HG03135 (cell line): Measurements from ENCODE around the gene NLRC3.
"Not testable (repeated sequence)": the region's sequence is repeated elsewhere in the genome, so short reads cannot be mapped to it uniquely, and the experiment has no call there.

Experiments
- ATAC-seq: cut with Tn5 transposase; IDR thresholded peaks from one replicate; pipeline ENCODE4 v1.9.1; 2021; ENCODE audit warnings: mild to moderate bottlenecking, moderate library complexity; ENCODE audit not compliant: unreplicated experiment

The NLRC3 gene

DNA sequence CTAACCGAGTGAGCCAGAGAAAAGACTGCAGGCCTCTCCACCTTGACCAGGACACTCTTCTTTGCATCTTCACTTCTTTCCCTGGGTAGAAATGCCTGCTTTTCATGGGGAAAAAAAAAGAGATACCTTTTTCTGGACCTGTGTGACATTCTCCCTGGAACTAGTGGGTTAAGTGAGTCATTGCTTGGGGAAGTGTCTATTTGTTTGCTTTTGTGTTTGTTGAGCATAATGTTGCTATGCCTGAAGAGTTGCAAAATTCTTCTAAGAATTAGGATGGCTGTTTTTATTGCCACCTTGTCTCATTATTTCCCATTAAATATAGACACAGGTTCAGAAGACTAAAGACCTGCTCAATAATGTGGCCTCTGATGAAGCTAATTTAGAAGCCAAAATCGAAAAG is 57.6 kb downstream of the NLRC3 start:
- ATAC-seq = no peak

DNA sequence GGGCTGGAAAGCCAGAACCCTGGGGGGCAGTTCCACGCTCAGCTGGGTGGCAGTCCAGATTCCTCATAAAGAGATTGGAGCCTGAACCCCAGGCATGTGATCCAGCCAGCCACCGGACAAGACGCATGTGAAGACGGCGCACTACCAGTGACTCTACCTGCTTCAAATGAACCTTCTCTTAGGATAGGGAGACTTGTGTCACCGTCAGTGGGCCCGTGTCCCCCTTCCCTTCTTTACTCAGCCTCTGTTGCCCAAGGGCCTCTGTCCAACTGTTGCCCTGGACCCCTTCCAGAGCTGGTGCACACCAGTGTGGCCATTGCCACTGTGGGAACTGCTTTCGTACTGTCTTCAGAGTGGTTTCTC is 58.2 kb downstream of the NLRC3 start:
- ATAC-seq = no peak

DNA sequence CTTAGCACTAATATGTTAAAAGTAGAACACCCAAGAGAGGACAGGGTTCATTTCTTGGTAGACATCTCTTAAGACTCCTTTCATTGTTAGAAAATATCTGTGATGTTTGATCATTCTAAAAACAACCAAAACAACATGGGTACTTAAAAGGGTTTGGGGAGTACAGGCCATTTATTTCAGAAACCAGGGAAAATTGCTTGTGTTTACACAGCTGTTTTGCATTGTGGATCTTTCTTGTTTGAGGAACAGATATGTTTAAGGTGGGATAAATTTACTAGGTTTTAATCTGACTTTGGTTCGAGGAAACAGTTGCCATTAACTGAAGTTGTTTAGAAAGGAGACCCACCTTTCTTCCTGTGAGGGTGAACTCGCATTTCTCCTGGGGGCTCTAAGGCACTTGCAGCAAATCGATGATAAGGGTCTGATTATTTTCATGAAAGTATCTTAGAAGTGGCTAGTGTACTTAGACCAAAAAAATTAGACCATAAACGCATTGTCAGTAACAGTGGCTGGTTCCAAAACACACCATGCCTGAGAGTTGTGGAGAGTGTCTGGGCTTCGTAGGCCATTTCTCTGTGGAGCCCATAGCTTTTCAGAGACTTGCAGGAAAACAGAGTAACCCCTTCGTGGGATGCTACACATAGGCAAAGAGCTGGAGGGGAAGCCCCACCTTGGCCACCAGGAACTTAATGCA is 58.8 kb downstream of the NLRC3 start:
- ATAC-seq = no peak

DNA sequence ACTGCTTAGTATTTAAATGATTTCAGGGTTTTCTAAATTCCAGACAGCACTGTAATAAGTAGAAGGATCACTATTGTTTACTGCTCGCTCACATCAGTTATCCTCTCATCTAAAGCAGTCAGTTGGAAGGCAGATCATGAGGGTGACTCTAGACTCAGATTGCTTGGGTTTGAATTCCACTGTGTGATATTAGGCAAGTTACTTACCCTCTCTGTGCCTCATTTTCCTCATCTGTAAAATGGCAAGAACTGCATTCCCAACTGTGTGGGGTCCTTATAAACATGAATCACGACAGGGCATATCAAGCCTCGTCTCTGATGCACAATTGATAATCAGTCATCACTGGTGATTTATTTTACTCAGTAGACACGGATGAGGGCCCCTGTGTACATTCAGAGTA is 61.3 kb downstream of the NLRC3 start:
- no peak for ATAC-seq

DNA sequence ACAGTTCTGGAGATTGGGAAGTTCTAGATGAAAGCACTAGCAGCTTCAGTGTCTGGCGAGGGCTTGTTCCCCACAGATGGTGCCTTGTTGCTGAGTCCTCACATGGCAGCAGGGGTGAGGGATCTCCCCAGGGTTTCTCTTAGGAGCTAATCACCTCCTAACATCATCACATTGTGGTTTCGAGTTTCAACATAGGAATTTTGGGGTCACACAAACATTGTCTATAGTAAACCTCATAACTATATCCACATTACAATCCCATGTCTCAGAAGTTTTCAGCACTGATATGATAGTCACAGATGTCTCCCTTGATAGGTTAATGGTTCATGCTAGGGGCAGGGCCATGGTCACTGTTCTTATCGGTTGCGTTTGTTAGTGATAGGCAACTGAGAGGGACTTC is 62.6 kb downstream of the NLRC3 start:
- ATAC-seq = no peak

DNA sequence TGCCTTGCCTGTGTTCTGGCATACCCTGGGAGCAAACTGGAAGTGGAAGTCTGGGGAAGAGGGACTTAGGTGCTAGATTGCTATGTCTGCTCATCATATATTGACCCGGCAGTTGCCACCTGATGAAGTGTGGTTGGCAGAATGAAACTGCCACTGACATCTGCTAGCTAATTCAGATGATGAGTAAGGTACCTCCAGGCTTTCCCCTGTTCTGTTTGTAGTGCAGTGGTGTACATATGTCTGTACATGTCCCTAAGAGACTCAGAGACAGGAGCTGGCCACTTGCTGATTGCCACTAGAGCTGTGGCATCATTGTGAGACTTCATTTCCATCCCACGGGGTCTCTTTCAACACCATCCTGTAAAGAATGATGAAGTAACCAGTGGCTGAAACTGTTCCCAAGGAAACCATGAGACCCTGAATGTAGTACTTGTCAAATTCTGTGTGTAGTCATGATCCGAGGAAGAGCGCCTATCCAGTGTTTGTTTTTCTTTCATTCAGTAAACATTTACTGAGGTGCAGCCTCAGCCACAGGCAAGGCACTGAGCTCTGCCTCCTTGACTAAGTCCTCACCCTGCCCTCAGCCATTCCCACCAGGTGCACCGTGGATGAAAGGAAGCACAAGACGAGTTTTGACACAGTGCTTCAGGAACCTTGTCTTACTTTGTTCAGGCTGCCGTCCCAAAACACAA is 63.2 kb downstream of the NLRC3 start:
- no peak for ATAC-seq

DNA sequence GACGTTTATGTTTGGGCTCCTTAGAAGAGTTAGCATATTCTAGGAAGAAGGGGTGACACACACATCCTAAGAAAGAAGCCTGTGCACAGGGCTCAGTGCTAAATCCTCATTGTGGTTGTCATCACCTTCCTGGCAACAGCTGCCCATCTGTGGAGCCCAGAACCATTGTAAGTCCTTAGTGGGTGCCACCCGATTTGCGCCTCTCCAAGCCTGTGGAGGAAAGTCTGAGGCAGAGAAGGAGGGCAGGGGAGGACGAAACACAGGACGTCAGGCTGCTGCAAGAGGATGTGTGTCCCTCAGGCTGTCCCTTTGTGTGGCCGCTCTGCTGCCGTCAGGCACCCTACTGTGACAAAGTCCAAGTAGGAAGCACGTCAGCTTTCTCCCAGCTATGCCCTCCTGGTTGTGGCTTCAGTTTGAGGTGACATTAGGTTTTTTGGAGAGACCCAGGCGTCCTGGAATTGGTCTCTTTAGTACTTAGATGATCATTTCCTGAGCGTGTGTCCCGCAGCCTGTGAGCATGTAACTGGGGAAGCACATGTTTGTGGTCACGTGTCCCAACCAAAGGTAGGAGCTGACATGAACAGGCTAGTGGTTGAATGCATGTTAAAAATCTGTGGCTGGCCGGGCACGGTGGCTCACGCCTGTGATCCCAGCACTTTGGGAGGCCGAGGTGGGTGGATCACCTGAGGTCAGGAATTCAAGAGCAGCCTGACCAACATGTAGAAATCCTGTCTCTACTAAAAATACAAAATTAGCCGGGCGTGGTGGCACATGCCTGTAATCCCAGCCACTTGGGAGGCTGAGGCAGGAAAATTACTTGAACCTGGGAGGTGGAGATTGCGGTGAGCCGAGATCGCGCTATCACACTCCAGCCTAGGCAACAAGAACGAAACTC is 65.7 kb downstream of the NLRC3 start:
- ATAC-seq = no peak

DNA sequence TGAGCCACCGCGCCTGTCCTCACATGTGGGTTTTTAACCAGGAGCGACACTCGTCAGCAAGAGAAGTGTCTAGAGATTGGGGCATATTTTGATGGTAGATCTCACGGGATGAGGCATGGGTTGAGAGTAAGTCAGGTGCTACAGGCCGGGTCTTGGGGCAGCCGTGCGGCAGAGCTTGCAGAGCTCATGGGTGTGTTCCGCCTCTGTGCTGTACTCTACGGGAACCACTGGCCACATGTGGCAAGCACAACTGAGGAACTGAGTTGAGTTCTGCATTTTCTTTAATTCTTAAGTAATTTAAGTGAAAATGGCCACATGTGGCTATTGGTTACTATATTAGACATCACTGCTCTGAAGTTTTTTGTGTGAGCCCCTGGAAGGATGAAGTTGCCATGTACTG is 66.8 kb downstream of the NLRC3 start:
- ATAC-seq = no peak

DNA sequence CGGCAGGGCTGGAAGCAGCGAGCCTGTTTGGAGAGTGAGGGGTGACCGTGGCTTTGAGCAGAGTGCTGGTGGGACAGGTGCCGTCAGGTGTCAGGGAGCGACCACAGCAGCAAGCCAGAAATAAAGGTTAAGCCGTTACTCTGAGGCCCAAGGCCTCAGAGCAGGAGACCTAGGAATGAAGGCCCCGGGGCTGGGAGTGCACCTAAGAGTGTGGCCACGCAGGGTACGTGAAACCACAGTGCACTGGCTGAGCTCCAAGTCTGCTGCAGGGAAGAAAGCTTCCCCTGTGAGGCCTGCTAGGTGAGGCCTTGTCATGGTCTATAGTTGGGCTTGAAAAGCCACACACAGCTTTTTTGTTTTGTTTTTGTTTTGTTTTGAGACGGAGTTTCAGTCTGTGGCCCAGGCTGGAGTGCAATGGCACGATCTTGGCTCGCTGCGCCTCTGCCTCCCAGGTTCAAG is 67.7 kb downstream of the NLRC3 start:
- peak; percentile 56 for ATAC-seq

DNA sequence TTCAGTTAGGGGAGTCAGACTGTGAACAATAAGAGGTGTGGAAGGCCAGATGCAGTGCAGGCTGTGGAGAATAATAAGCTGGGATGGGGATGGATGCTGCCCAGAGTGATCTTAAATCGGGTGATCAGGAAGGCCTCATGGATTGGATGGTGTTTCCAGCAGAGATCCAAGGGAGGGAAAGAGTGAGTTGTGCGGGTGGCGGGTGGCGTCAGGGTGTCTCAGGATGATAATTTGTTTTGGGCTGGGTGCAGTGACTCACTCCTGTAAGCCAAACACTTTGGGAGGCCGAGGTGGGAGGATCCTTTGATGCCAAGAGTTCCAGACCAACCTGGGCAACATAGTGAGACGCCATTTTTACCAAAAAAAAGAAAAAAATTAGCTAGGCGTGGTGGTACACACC is 68.5 kb downstream of the NLRC3 start:
- no peak for ATAC-seq

DNA sequence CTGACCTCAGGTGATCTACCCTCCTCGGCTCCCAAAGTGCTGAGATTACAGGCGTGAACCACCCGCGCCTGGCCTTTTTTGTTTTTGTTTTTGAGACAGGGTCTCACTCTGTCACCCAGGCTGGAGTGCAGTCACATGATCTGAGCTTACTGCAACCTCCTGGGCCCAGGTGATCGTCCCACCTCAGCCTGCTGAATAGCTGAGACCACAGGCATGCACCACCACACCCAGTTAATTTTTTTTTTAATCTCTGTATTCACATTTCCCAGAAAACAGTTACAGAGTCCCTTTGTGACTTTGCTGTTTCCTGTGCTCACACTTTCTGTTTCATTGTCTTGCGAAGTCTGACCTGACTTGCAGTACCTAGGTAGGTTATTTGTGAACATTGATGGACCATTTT is 73.7 kb downstream of the NLRC3 start:
- ATAC-seq = no peak

DNA sequence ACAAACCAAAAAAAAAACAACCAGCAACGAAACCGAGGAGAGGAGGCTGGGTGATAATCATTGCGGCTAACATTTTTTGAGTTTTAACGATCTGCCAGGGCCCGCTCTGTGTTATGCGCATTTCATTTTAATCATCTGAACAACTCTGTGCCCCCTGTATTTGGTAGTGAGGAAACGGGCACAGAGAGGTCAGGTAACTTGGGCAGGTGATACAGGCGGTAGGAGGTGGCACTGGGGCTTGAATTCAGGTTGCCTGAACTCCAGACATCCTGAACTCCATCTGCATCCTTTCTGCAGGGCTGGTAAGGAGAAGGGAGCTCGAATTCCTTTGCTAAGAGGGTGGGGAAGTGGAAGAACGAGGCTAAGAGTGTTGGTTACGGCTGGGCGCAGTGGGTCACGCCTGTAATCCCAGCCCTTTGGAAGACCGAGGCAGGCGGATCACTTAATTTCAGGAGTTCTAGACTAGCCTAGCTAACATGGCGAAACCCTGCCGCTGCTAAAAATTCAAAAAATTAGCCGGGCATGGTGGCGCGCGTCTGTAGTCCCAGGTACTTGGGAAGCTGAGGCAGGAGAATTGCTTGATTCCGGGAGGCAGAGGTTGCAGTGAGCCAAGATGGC is 75.3 kb downstream of the NLRC3 start:
- ATAC-seq = no peak

DNA sequence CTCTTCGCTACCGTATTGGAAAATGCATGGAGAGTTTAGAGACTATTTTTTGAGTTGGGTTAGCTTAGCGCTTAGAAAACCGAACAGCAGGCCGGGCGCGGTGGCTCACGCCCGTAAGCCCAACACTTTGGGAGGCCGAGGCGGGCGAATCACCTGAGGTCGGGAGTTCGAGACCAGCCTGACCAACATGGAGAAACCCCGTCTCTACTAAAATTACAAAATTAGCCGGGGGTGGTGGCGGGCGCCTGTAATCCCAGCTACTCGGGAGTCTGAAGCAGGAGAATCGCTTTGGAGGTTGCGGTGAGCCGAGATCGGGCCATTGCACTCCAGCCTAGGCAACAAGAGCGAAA is 75.8 kb downstream of the NLRC3 start:
- ATAC-seq = not testable (repeated sequence)

DNA sequence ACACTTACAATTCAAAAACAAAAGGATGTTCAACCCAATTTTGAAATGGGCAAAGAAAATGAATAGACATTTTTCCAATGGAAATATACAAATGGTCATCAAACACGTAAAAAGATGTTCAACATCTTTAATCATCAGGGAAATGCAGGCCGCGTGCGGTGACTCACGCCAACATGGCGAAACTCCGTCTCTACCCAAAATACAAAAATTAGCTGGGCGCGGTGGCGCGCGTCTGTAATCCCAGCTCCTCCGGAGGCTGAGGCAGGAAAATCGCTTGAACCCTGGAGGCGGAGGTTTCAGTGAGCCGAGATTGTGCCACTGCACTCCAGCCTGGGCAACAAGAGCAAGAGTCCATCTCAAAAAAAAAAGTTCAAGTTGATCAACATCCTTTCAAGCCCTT is 78.2 kb downstream of the NLRC3 start:
- ATAC-seq = no peak

DNA sequence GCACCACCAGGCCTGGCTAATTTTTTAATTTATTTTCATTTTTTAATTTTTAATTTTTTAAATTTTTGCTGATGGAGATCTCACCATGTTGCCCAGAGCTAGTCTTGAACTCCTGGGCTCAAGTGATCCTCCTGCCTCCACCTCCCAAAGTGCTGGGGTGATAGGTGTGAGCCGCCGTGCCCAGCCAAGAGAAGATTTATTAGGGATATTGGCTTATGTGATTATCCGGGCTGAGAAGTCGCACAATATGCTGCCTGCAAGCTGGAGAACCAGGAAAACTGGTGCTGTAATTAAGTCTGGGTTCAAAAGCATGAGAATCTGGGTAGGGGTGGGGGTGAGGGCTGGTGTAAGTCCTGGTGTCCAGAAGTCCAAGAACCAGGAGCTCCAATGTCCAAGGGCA is 79.4 kb downstream of the NLRC3 start:
- no peak for ATAC-seq

DNA sequence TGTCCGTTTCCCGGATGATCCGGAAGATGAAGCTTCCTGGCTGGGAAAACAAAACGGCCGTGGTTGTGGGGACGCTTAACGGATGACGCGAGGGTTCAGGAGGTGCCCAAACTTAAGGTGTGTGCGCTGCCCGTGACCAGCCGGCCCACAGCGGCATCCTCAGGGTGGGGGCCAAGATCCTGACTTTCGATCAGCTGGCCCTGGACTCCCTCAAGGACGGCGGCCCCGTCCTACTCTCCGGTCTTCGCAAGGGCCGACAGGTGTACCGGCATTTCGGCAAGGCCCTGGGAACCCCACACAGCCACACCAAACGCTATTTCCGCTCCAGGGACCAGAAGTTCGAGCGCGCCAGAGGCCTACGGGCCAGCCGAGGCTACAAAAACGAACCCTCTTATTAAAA is 80.8 kb downstream of the NLRC3 start:
- ATAC-seq = no peak

DNA sequence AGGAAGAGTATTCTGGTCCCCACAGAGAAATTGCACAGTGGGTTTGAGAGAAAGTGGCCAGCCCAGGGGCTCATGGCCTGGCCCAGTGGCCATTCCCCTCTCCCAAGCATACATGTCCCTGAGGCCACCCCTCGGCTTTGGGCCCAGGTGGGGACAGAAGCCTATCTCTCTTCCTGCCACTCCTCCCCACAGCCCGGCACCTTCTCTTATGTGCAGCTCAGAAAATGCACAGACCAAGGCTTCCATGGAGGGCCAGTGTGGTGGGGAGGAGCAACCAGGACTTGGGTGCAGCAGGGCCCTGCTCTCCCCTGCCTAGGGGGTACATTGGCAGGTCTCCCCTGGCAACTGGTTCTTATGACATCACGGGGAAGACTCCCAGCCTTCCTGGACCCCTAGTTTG is 82.0 kb downstream of the NLRC3 start, which contains the start of gene C16orf90:
TSS of gene C16orf90 (minus strand) at position 314 of the 400 bp plus-strand sequence. CDS start at position 246, 68 bp downstream.
- ATAC-seq = no peak

DNA sequence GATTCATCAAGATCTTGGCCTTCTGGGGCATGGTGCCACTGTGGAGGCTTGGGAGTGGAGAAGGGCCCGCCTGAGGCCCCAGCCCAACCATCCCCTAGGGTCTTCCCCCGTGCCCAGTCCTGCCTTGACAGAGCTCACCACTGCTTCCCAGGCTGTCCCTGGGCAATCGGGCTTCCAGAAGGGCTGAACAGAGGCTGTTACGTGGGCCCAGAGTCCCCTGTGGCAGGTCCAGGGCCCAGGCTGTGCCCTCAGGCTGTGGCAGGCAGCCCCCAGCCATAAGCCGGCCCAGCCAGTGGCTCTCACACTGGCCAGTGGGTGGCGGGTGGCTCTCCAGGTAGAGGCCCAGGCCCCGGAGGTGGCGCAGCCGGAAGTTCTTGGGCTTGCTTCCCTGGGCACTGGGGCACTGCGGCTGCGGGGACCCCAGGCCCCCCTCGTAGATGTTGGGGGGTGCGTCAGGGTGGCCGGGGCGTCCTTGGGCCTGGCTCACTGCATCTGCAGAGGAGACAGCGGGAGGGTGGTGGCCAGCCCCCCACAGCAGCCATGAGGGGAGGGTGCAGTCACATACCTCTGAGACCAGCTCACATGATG is 82.7 kb downstream of the NLRC3 start:
- ATAC-seq = no peak

DNA sequence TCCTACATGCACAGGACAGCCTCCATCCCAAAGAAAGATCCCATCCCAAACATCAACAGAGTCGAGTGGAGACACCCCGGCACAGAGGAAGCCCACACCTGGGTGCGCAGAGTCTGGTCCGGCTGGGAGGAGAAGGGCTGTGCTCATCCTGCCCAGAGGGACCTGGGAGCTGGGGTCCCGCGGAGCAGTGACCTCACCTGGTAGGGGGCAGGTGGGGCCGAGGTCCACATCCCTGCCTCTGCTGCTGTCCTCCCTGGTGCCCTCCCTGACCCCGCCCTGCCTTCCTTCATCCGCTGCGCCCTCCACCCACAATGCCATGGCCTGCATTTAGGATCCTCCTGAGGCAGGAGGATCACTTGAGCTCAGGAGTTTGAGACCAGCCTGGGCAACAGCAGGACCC is 84.8 kb downstream of the NLRC3 start:
- no peak for ATAC-seq

DNA sequence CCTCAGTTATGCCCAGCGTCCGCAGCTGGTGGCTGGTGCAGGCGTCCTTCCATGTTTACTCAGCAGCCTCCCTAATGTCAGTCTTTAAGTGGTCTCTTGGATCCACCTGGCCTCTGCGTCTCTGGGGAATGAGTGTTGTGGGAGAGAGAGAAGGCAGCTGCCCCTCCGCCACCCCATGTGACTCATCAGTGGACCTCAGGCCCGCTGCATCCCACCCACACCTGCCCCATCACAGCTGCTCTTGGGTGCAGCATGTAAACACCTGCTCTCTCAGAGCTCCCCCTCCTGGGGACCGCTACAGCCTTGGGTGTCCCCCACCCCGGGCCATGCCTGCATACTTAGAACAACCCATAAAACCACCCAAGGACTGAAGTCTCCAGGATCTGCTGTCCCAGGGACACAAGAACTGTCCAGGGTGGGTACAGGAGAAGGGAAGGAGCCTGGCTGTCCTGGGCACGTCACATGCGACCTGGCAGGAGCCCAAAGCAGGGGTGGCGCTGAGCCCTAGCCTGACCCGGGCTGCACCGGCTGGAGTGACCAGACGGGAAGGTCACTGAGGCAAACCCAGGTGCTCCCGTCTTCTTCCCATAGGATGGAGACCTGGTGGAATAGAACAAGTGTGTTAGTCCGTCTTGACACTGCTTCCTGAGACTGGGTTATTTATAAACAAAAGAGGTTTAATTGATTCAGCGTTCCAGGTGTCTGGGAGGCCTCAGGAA is 86.1 kb downstream of the NLRC3 start:
- no peak for ATAC-seq
